CD14-positive monocyte (primary cell): ENCODE results near the gene RSBN1. TPM values are rescaled to one million over a fixed set of nuclear protein-coding genes. Genes with fewer than 3 reads are reported as not detected.

Source experiments
- DNase-seq, 3 donors: peaks; one replicate each; pipeline ENCODE4 v3.0.0-alpha.2; 2011 to 2022
- H2AFZ ChIP-seq: 2 replicates; pipeline ENCODE4 v1.6.0; 2012; ENCODE audit warnings: mild to moderate bottlenecking, low read depth, low read length, inconsistent platforms; ENCODE audit not compliant: insufficient read depth, poor library complexity, severe bottlenecking
- H3K27ac ChIP-seq, 2 donors: 1 replicate in 1 of 2; 2 replicates in 1 of 2; pipeline ENCODE4 v1.5.1; 2012 to 2013; ENCODE audit warnings: low read length in 2 of 2, control low read depth in 1 of 2, inconsistent platforms in 1 of 2, low read depth in 1 of 2, mild to moderate bottlenecking in 1 of 2
- H3K27me3 ChIP-seq, 2 donors: one replicate each; pipeline versions ENCODE4 v1.6.0 to v1.6.1; 2011 to 2013; ENCODE audit warnings: low read length in 2 of 2; ENCODE audit not compliant: control insufficient read depth in 2 of 2, insufficient read depth in 2 of 2
- H3K36me3 ChIP-seq, 2 donors: replicated peaks in 1 of 2; 1 replicate in 1 of 2; 2 replicates in 1 of 2; pipeline versions ENCODE4 v1.5.1 to v1.6.1; 2012 to 2013; ENCODE audit warnings: low read length in 2 of 2, control low read depth in 1 of 2, inconsistent platforms in 1 of 2, mild to moderate bottlenecking in 1 of 2; ENCODE audit not compliant: insufficient read depth in 2 of 2, control insufficient read depth in 1 of 2
- H3K4me1 ChIP-seq, 2 donors: 1 replicate in 1 of 2; 2 replicates in 1 of 2; pipeline versions ENCODE4 v1.5.1 to v1.6.1; 2012 to 2013; ENCODE audit warnings: low read length in 2 of 2, control low read depth in 1 of 2, inconsistent platforms in 1 of 2, mild to moderate bottlenecking in 1 of 2, moderate library complexity in 1 of 2; ENCODE audit not compliant: insufficient read depth in 2 of 2, control insufficient read depth in 1 of 2
- H3K4me2 ChIP-seq: replicated peaks from 2 replicates; pipeline ENCODE3; 2012; ENCODE audit warnings: low read length, moderate library complexity, mild to moderate bottlenecking; ENCODE audit not compliant: poor library complexity, severe bottlenecking; ENCODE audit errors: extremely low read depth
- H3K4me3 ChIP-seq, 3 experiments: fragments of 200-600 bp in 1 of 3; sonication (generic) in 1 of 3; replicated peaks in 1 of 3; 1 replicate in 2 of 3; 2 replicates in 1 of 3; pipeline ENCODE4 v1.5.1; 2011 to 2013; ENCODE audit warnings: low read length in 3 of 3, mild to moderate bottlenecking in 3 of 3, control low read depth in 2 of 3, low read depth in 2 of 3, inconsistent platforms in 1 of 3, moderate library complexity in 1 of 3
- H3K79me2 ChIP-seq: 2 replicates; pipeline ENCODE4 v1.6.0; 2012; ENCODE audit warnings: mild to moderate bottlenecking, control low read depth, inconsistent platforms, low read length, moderate library complexity; ENCODE audit not compliant: insufficient read depth
- H3K9ac ChIP-seq: 2 replicates; pipeline ENCODE4 v1.6.0; 2017; ENCODE audit warnings: low read length, mild to moderate bottlenecking; ENCODE audit not compliant: insufficient read depth, poor library complexity, severe bottlenecking
- H3K9me3 ChIP-seq, 2 donors: replicated peaks in 1 of 2; 1 replicate in 1 of 2; 2 replicates in 1 of 2; pipeline versions ENCODE4 v1.5.1 to v1.6.1; 2012 to 2013; ENCODE audit warnings: low read length in 2 of 2, control low read depth in 1 of 2; ENCODE audit not compliant: control insufficient read depth in 1 of 2, insufficient read depth in 1 of 2
- H4K20me1 ChIP-seq: 2 replicates; pipeline ENCODE4 v1.6.0; 2012; ENCODE audit warnings: mild to moderate bottlenecking, low read length, control low read depth, moderate library complexity; ENCODE audit not compliant: insufficient read depth
- H3K27ac Mint-ChIP-seq, 7 donors: one replicate each; pipeline ENCODE4 v1.8.0; 2020; ENCODE audit warnings: mild to moderate bottlenecking in 7 of 7, mixed read lengths in 7 of 7, moderate library complexity in 6 of 7, inconsistent platforms in 2 of 7
- H3K27me3 Mint-ChIP-seq, 3 donors: one replicate each; pipeline ENCODE4 v1.8.0; 2021 to 2022; ENCODE audit warnings: low read depth in 3 of 3, mild to moderate bottlenecking in 3 of 3, mixed read lengths in 3 of 3, moderate library complexity in 3 of 3, inconsistent platforms in 1 of 3
- H3K36me3 Mint-ChIP-seq, 2 donors: one replicate each; pipeline ENCODE4 v1.8.0; 2020; ENCODE audit warnings: mixed read lengths in 2 of 2, inconsistent platforms in 1 of 2, mild to moderate bottlenecking in 1 of 2
- H3K4me1 Mint-ChIP-seq: one replicate; pipeline ENCODE4 v1.8.0; 2020; ENCODE audit warnings: mild to moderate bottlenecking, mixed read lengths
- H3K4me3 Mint-ChIP-seq, 2 donors: one replicate each; pipeline ENCODE4 v1.8.0; 2020; ENCODE audit warnings: mild to moderate bottlenecking in 2 of 2, mixed read lengths in 2 of 2, moderate library complexity in 1 of 2
- H3K9me3 Mint-ChIP-seq, 7 donors: one replicate each; pipeline ENCODE4 v1.8.0; 2020 to 2022; ENCODE audit warnings: mixed read lengths in 7 of 7, mild to moderate bottlenecking in 6 of 7, moderate library complexity in 6 of 7, inconsistent platforms in 2 of 7
- WGBS: methylation state at CpG from one replicate; pipeline ENCODE4 v1.1.5; 2013; ENCODE audit warnings: missing lambda C conversion rate; ENCODE audit not compliant: insufficient coverage; 5-methylcytosine and 5-hydroxymethylcytosine counted together
- intact Hi-C, 2 donors: fragments of 100-400 bp; cut with micrococcal nuclease; formaldehyde crosslinking; loops; one replicate each; pipeline versions ENCODE4 v1.15.0 to v1.15.1; 2023
- polyA plus RNA-seq, 3 donors: library from polyadenylated mRNA; depleted of rRNA in 1 of 3; unstranded in 2 of 3; stranded (reverse) in 1 of 3; fragments of 300-500 nt in 2 of 3; fragments of >200 nt in 1 of 3; fragmentation: Illumina TruSeq in 2 of 3; gene quantifications; 1 replicate in 2 of 3; 2 replicates in 1 of 3; pipeline ENCODE4 v1.2.3, GENCODE V29; 2012 to 2021
- TF ChIP-seq, protein P1 (sequence below): fragments of 200-600 bp; IDR thresholded peaks from one replicate; pipeline ENCODE4 v1.8.0; 2022; ENCODE audit warnings: antibody characterized with exemption, mild to moderate bottlenecking

Gene RSBN1
- polyA plus RNA-seq, 3 donors = 6.5 to 9.0 (median 8.9) TPM

DNA sequence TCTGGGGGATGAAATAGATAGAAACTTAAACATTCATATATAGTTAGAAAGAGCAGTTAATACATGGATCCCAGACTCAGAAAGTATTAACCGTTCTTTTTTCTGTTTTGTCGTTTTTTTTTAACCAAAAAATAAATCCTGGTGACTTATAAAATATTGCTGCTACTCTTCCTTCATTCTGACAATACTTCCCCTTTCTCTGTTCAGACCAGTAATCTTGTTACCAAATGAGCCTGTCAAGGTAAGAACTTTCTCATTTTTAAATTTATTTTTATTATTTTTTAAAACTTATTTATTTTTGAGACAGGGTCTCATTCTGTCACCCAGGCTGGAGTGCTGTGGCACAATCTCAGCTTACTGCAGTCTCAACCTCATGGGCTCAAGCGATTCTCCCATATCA is 45.5 kb upstream of the RSBN1 start:
- peaks cover 72 to 85% of the 10 kb centered on the region in 2 donors for H3K4me1 ChIP-seq
- peaks cover 54% of the 10 kb centered on the region for H3K79me2 ChIP-seq
- H3K27me3 ChIP-seq = no peaks in the 10 kb centered on the region
- Mint-ChIP-seq H3K27ac (peak overlapping the region; percentile 79 to 93 (median 90)), H3K27me3 (peaks cover 0 to 2% (median 0%) of the 10 kb centered on the region in 3 donors), H3K4me1 (peaks cover 79% of the 10 kb centered on the region), H3K9me3 (no peaks in the 10 kb centered on the region), H3K4me3 (no peak overlapping the region), H3K36me3 (peaks cover 23 to 34% of the 10 kb centered on the region in 2 donors)
- H3K9ac ChIP-seq = no peak overlapping the region
- DNase-seq = peak in 2 of 3 donors; percentile 31 to 33
- 100% methylated on average over 1 of the region's 3 CpGs for WGBS
- intact Hi-C loops = loop anchor here in 1 of 2 donors (5.0 kb wide), 1 partner anchor 50 kb away; the partner anchor contains the start of gene DCLRE1B
- peaks cover 0 to 27% of the 10 kb centered on the region in 2 donors for H3K36me3 ChIP-seq
- TF ChIP-seq, protein P1, sequence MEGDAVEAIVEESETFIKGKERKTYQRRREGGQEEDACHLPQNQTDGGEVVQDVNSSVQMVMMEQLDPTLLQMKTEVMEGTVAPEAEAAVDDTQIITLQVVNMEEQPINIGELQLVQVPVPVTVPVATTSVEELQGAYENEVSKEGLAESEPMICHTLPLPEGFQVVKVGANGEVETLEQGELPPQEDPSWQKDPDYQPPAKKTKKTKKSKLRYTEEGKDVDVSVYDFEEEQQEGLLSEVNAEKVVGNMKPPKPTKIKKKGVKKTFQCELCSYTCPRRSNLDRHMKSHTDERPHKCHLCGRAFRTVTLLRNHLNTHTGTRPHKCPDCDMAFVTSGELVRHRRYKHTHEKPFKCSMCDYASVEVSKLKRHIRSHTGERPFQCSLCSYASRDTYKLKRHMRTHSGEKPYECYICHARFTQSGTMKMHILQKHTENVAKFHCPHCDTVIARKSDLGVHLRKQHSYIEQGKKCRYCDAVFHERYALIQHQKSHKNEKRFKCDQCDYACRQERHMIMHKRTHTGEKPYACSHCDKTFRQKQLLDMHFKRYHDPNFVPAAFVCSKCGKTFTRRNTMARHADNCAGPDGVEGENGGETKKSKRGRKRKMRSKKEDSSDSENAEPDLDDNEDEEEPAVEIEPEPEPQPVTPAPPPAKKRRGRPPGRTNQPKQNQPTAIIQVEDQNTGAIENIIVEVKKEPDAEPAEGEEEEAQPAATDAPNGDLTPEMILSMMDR = no peak
- H3K9me3 ChIP-seq = no peaks in the 10 kb centered on the region
- H4K20me1 ChIP-seq = no peaks in the 10 kb centered on the region
- H3K27ac ChIP-seq = peak overlapping the region; percentile 60 to 73
- no peak overlapping the region for H2AFZ ChIP-seq
- H3K4me3 ChIP-seq = no peak overlapping the region
- H3K4me2 ChIP-seq = no peak overlapping the region

DNA sequence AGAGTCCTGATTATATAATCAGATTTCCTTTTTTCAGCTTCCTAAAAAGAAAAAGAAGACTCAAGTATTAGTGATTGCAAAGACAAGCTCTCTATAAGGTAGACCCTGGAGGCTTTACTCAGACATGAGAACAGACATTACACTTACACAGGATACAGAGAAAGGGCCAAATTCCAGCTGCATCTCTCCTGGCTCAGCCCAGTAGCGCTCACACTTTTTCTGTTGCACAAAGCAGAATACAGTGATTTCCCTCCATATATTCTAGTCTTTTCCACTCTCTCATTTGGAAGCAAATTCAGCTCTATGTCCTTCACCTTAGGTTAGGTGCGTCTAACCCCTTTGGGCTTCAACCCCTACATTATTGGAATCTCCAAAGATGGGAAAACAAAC is 44.1 kb upstream of the RSBN1 start:
- H3K27ac Mint-ChIP-seq = peak overlapping the region in 4 of 7 donors; percentile 64 to 88 (median 82)
- H3K4me2 ChIP-seq = no peak overlapping the region
- DNase-seq = no peak
- peaks cover 67% of the 10 kb centered on the region for H3K4me1 Mint-ChIP-seq
- no peaks in the 10 kb centered on the region for H3K27me3 ChIP-seq
- peak overlapping the region in 1 of 2 donors; percentile 73 for H3K27ac ChIP-seq
- peaks cover 0 to 2% (median 0%) of the 10 kb centered on the region in 3 donors for H3K27me3 Mint-ChIP-seq
- WGBS = 100% methylated on average over 1 of the region's 2 CpGs
- H3K36me3 Mint-ChIP-seq = peaks cover 25 to 37% of the 10 kb centered on the region in 2 donors
- H4K20me1 ChIP-seq = no peaks in the 10 kb centered on the region
- no peak overlapping the region for H3K4me3 ChIP-seq
- intact Hi-C loops = loop anchor here in 1 of 2 donors (5.0 kb wide), 1 partner anchor 51 kb away; the partner anchor contains the start of gene DCLRE1B
- H3K4me1 ChIP-seq = peaks cover 63 to 71% of the 10 kb centered on the region in 2 donors
- no peak overlapping the region for H2AFZ ChIP-seq
- H3K36me3 ChIP-seq = peaks cover 3 to 39% of the 10 kb centered on the region in 2 donors
- H3K79me2 ChIP-seq = peaks cover 46% of the 10 kb centered on the region
- no peaks in the 10 kb centered on the region for H3K9me3 ChIP-seq
- no peak overlapping the region for H3K9ac ChIP-seq
- H3K9me3 Mint-ChIP-seq = no peaks in the 10 kb centered on the region
- TF ChIP-seq, protein P1 = no peak
- H3K4me3 Mint-ChIP-seq = no peak overlapping the region
